Testis (tissue), 3 donors: ENCODE measurements around the gene COMP. TPM values are rescaled to one million over a fixed set of nuclear protein-coding genes. Genes with fewer than 3 reads are reported as not detected.

Source experiments
- DNase-seq: peaks from one replicate; pipeline ENCODE4 v3.0.0-alpha.2; 2019
- H3K27ac ChIP-seq, 2 donors: fragments of 200-600 bp; sonication (generic); one replicate each; pipeline ENCODE4 v1.5.1; 2019
- H3K27me3 ChIP-seq: fragments of 200-600 bp; sonication (generic); one replicate; pipeline ENCODE4 v1.5.1; 2019
- H3K36me3 ChIP-seq: fragments of 200-600 bp; sonication (generic); one replicate; pipeline ENCODE4 v1.5.1; 2017; ENCODE audit warnings: low read depth; ENCODE audit errors: missing control alignments
- H3K4me1 ChIP-seq: fragments of 200-600 bp; sonication (generic); one replicate; pipeline ENCODE4 v1.5.1; 2019
- H3K4me3 ChIP-seq, 2 donors: fragments of 200-600 bp; sonication (generic); one replicate each; pipeline ENCODE4 v1.5.1; 2017 to 2019
- H3K9me3 ChIP-seq: fragments of 200-600 bp; sonication (generic); one replicate; pipeline ENCODE4 v1.5.1; 2017
- CTCF ChIP-seq, 3 experiments: fragments of 450-650 bp in 2 of 3; fragments of 200-600 bp in 1 of 3; sonication (generic) in 1 of 3; IDR thresholded peaks; one replicate each; pipeline ENCODE4 v1.5.1; 2016 to 2019; ENCODE audit warnings: antibody characterized with exemption in 3 of 3, mild to moderate bottlenecking in 2 of 3, moderate library complexity in 1 of 3
- POLR2A ChIP-seq: fragments of 450-650 bp; IDR thresholded peaks from one replicate; pipeline ENCODE4 v1.6.1; 2017; ENCODE audit warnings: antibody characterized with exemption, mild to moderate bottlenecking, moderate library complexity
- WGBS, 2 donors: methylation state at CpG; one replicate each; pipeline ENCODE4 v1.1.5; 2018; 5-methylcytosine and 5-hydroxymethylcytosine counted together
- intact Hi-C: fragments of 100-400 bp; cut with DNase I; formaldehyde crosslinking; loops from one replicate; pipeline ENCODE4 v1.15.1; 2023; ENCODE audit warnings: low total_unique reads
- polyA plus RNA-seq: library from polyadenylated mRNA; stranded (reverse); fragments of 350-450 nt; fragmentation: Illumina TruSeq; extraction: RNeasy Lipid Tissue Mini Kit (QIAGEN cat#74804); gene quantifications from one replicate; pipeline ENCODE4 v1.2.3, GENCODE V29; 2014; ENCODE audit warnings: low read depth, low replicate concordance; ENCODE audit not compliant: insufficient read depth
- total RNA-seq, 2 donors: library from RNA; depleted of rRNA; stranded (reverse); fragments of >200 nt; gene quantifications; one replicate each; pipeline ENCODE4 v1.2.3, GENCODE V29; 2016

COMP gene
- total and polyA plus RNA-seq, 3 donors from 2014 or later, result 3.8 to 23.4 (median 7.1) TPM

GRCh38 chr19:18746401-18747325, 44.4 kb downstream of the COMP start:
- intact Hi-C loops, result no loop called here
- WGBS, 2 donors, result 82% methylated on average over 8 to 28 of the region's 29 CpGs
- no peak overlapping the region for H3K4me3 ChIP-seq
- H3K9me3 ChIP-seq, result no peaks in the 10 kb centered on the region
- H3K4me1 ChIP-seq, result peaks cover 35% of the 10 kb centered on the region
- DNase-seq, result no peak
- H3K36me3 ChIP-seq, result no peaks in the 10 kb centered on the region
- TF ChIP-seq POLR2A (no peak), CTCF (IDR thresholded peaks at IDR 0.05) (no peak)
- no peaks in the 10 kb centered on the region for H3K27me3 ChIP-seq
- no peak overlapping the region for H3K27ac ChIP-seq

- WGBS, 2 donors, result 83% methylated on average over 5 of the region's 5 CpGs; no CpG with 5 or more reads in 1 of the 2 donors
- no peaks in the 10 kb centered on the region for H3K27me3 ChIP-seq
- H3K4me1 ChIP-seq, result peaks cover 43% of the 10 kb centered on the region
These were observed 45.2 kb downstream of the COMP start for GRCh38 chr19:18745931-18746330.

GRCh38 chr19:18745012-18745735, 45.9 kb downstream of the COMP start:
- no peak overlapping the region for H3K4me3 ChIP-seq
- no peak overlapping the region for H3K27ac ChIP-seq
- no peaks in the 10 kb centered on the region for H3K36me3 ChIP-seq
- WGBS, 2 donors, result 71 to 91% methylated on average over 6 to 20 of the region's 26 CpGs
- intact Hi-C loops, result no loop called here
- no peaks in the 10 kb centered on the region for H3K27me3 ChIP-seq
- TF ChIP-seq POLR2A, result no peak
- TF ChIP-seq CTCF (IDR thresholded peaks at IDR 0.05), result no peak
- no peaks in the 10 kb centered on the region for H3K9me3 ChIP-seq
- peaks cover 43% of the 10 kb centered on the region for H3K4me1 ChIP-seq
- DNase-seq, result peak; percentile 87

More at GRCh38 chr19:18745931-18746330, 45.2 kb downstream of the COMP start:
- no peak for TF ChIP-seq POLR2A
- TF ChIP-seq CTCF (IDR thresholded peaks at IDR 0.05), result no peak
- H3K27ac ChIP-seq, result no peak overlapping the region
- DNase-seq, result no peak
- no peak overlapping the region for H3K4me3 ChIP-seq
- no peaks in the 10 kb centered on the region for H3K9me3 ChIP-seq
- intact Hi-C loops, result no loop called here
- no peaks in the 10 kb centered on the region for H3K36me3 ChIP-seq

GRCh38 chr19:18743784-18744418, 47.2 kb downstream of the COMP start:
- WGBS, 2 donors, result 83 to 88% methylated on average over 10 to 34 of the region's 36 CpGs
- Histone ChIP-seq H3K36me3 (no peaks in the 10 kb centered on the region), H3K9me3 (no peaks in the 10 kb centered on the region), H3K4me3 (no peak overlapping the region), H3K27me3 (no peaks in the 10 kb centered on the region), H3K27ac (no peak overlapping the region), H3K4me1 (peaks cover 43% of the 10 kb centered on the region)
- no peak for DNase-seq
- intact Hi-C loops, result no loop called here
- TF ChIP-seq POLR2A, result no peak
